ENCODE results near the gene TRIM26. TPM values are rescaled to one million over a fixed set of nuclear protein-coding genes. Genes with fewer than 3 reads are reported as not detected.

Gene TRIM26
- total and polyA plus RNA-seq, 2 of the 8 experiments (the other 6 are each of a cell fraction or from before 2014, with no cell fraction given): 21.5 to 32.3 TPM

- TF ChIP-seq PHF8 (conservative IDR thresholded peaks at IDR 0.05; ENCODE audit: low read depth, low read length) (no peak), KDM4A (IDR thresholded peaks at IDR 0.05; ENCODE audit: low read depth, low read length, severe bottlenecking) (no peak)
Observed at GRCh38 chr6:30162265-30163089, 50.7 kb downstream of the TRIM26 start (continued).
